Mononuclear cell (primary cell): ENCODE data around the gene DNAAF5. TPM values are rescaled to one million over a fixed set of nuclear protein-coding genes. Genes with fewer than 3 reads are reported as not detected.

Experiments used
- H3K27me3 ChIP-seq: 2 replicates; pipeline ENCODE4 v1.6.0; 2011; ENCODE audit warnings: low read length, control low read depth; ENCODE audit not compliant: insufficient read depth
- H3K4me1 ChIP-seq: 2 replicates; pipeline ENCODE4 v1.5.1; 2011; ENCODE audit warnings: mild to moderate bottlenecking, low read length, control low read depth; ENCODE audit not compliant: insufficient read depth
- H3K4me3 ChIP-seq: 2 replicates; pipeline ENCODE4 v1.5.1; 2011; ENCODE audit warnings: mild to moderate bottlenecking, low read length, moderate library complexity
- H3K9me3 ChIP-seq: 2 replicates; pipeline ENCODE4 v1.5.1; 2011; ENCODE audit warnings: low read depth, mild to moderate bottlenecking, control low read depth, low read length
- total RNA-seq: library from RNA; depleted of rRNA; stranded (reverse); fragments of >200 nt; gene quantifications from one replicate; pipeline ENCODE4 v1.2.3, GENCODE V29; 2012

Gene DNAAF5
- total RNA-seq, 1 donor: 2.9 TPM

DNA sequence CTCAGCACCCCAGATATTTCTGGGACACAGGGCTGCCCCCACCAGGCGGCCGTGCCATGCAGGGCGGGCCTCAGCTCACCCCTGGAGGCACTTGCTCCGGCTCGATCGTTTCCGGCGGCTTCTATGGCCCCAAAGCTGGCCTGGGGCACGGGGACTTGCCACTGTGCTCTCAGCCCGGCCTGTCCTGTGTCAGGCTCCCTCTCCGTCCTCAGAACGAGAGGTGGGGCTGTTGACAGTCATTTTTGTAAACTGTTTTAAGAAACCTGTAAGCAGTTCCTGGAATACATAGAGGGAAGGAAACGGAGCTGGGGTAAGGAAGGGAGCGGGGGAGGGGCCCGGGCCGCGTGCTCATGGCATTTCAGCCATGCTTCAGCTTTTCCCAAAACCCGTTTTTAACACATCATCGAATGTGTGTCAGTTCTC is 31.3 kb downstream of the DNAAF5 start:
- Histone ChIP-seq H3K4me1 (no peaks in the 10 kb centered on the region), H3K9me3 (no peaks in the 10 kb centered on the region), H3K4me3 (no peak overlapping the region), H3K27me3 (no peaks in the 10 kb centered on the region)

DNA sequence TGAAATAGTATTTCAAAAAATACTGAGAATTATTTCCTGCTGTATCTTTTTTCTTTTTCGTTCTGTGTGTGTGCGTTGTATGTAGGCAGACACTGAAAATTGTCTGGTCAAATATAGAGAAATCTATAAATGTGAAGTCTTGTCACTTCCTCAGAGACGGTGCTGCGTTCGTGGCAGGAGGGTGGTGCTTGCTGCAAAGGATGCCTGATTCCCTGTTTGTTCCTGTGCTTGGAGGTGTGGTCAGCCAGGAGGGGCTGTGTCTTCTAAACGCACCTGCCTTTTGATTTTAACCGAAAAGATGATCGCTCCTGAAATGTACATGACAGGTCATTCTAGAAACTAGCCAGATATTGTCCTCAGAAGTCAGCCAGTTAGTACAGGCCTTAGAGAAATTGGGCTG is 33.1 kb downstream of the DNAAF5 start:
- Histone ChIP-seq H3K9me3 (no peaks in the 10 kb centered on the region), H3K4me3 (no peak overlapping the region), H3K4me1 (no peaks in the 10 kb centered on the region), H3K27me3 (no peaks in the 10 kb centered on the region)

DNA sequence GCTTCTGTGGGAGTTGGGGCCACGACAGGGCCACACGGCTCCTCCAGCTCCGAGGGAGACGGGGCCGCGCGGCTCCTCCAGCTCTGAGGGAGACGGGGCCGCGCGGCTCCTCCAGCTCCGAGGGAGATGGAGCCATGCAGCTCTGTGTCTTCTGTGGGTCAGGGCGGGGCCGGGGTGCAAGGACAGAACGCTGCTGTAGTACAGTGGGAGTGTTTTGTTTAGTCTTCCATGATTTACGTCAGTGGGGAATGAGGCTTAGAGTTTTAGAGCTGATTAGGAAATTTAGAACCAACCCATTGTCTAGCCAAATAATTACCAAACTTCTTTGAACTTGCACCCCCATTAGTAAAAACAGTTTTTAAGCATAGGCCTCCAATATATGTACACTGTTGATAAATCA is 33.5 kb downstream of the DNAAF5 start:
- Histone ChIP-seq H3K4me3 (no peak overlapping the region), H3K27me3 (no peaks in the 10 kb centered on the region), H3K9me3 (no peaks in the 10 kb centered on the region), H3K4me1 (no peaks in the 10 kb centered on the region)

DNA sequence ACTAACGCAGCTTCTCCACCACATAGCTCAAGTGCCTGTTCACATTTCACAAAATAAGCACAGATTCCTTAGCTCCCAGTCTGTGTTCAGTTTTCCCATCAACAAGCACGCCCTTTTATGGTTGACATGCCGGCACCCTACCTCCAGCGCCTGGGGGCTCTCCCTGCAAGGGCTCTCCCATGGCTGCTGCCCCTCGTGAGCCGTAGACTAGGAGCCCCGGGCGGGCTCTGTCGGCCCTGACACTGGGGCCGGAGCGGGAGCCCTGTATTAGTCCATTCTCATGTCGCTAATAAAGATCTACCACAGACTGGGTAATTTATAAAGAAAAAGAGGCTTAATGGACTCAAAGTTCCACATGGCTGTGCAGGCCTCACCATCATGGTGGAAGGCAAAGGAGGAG is 34.6 kb downstream of the DNAAF5 start:
- Histone ChIP-seq H3K4me1 (no peaks in the 10 kb centered on the region), H3K27me3 (no peaks in the 10 kb centered on the region), H3K4me3 (no peak overlapping the region), H3K9me3 (no peaks in the 10 kb centered on the region)

DNA sequence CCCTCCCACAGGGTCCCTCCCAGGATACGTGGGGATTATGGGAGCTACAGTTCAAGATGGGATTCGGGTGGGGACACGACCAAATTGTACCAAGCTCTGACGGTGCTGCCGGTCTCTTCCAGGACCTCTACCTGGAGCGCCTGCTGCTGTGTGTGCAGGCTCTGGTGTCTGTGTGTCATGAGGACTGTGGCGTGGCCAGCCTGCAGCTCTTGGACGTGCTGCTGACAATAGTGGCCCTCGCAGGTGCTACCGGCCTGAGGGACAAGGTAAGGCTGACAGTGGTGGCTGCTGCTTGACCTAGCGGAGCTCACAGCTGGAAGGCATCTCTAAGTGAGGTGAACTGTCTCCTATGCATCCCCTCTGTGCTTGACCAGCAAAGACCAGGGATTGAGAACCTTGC is 35.1 kb downstream of the DNAAF5 start:
- H3K4me1 ChIP-seq: no peaks in the 10 kb centered on the region
- no peaks in the 10 kb centered on the region for H3K27me3 ChIP-seq
- no peaks in the 10 kb centered on the region for H3K9me3 ChIP-seq
- no peak overlapping the region for H3K4me3 ChIP-seq

DNA sequence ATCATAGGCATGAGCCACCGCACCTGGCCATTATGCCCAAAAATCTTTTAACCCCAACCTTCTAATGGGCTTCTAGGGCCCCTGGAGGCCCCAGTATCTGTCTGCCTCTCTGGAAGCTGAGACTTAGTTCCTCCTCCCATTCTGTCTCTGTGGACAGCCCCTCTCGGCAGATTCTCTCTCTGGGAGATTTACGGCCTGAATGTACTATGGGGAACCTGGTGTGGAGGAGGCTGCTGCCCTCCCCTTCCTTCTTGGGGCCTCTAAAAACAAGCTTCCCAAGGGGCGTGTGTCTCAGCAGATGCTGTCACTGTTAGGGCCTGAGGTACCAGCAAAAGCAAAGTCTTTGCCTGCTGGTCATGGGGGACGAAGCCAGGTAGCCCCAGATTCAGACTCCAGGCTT is 36.4 kb downstream of the DNAAF5 start:
- Histone ChIP-seq H3K27me3 (no peaks in the 10 kb centered on the region), H3K4me1 (no peaks in the 10 kb centered on the region), H3K9me3 (no peaks in the 10 kb centered on the region)

DNA sequence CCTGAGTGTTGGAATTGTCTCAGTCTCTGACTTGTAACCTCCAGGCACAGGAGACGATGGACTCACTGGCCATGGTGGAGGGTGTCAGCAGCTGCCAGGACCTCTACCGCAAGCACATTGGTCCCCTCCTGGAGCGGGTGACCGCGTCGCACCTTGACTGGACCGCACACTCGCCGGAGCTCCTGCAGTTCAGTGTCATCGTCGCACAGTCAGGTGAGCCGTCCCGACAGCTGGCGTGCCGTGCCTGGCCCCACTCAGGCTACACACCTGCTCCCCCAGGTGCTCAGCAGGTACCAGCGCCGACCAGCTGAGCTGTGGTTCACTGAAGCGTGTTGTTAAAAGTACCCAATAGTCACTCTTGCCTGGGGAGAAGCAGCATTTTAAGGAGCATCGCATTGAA is 37.3 kb downstream of the DNAAF5 start:
- Histone ChIP-seq H3K27me3 (no peaks in the 10 kb centered on the region), H3K4me1 (no peaks in the 10 kb centered on the region), H3K4me3 (no peak overlapping the region), H3K9me3 (no peaks in the 10 kb centered on the region)

More for the DNA sequence above, 36.4 kb downstream of the DNAAF5 start:
- H3K4me3 ChIP-seq: no peak overlapping the region

DNA sequence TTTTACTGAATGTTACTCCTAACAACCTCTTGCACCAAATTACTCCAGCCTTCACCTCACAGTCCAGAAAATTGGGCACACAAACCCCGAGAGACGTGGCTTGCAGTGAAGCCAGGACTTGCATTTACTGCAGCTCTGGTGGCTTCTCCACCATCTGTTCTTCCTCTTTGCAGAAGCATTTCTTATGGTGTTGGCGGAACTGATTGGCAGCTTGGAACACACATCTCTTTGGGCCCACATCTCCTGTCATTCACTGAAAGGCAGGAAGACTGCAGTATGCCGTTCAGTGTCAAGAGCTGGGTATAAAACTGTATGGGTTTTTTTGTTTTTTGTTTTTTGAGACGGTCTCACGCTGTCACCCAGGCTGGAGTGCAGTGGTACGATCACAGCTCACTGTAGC is 38.9 kb downstream of the DNAAF5 start:
- no peaks in the 10 kb centered on the region for H3K4me1 ChIP-seq
- no peak overlapping the region for H3K4me3 ChIP-seq
- no peaks in the 10 kb centered on the region for H3K27me3 ChIP-seq
- no peaks in the 10 kb centered on the region for H3K9me3 ChIP-seq

DNA sequence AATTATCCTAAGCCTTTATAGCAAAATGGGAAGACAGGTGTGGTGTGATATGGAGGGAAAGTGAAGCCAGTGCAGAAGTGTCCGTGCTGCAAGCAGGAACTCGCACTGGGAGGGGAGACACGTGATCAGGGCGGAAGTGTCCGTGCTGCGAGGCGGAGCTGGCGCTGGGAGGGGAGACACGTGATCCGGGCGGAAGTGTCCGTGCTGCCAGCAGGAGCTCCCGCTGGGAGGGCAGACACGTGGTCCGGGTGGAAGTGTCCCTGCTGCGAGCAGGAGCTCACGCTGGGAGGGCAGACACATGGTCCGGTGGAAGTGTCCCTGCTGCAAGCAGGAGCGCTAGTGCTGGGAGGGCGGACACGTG is 41.1 kb downstream of the DNAAF5 start:
- no peaks in the 10 kb centered on the region for H3K4me1 ChIP-seq
- H3K4me3 ChIP-seq: no peak overlapping the region
- H3K9me3 ChIP-seq: no peaks in the 10 kb centered on the region
- H3K27me3 ChIP-seq: no peaks in the 10 kb centered on the region

DNA sequence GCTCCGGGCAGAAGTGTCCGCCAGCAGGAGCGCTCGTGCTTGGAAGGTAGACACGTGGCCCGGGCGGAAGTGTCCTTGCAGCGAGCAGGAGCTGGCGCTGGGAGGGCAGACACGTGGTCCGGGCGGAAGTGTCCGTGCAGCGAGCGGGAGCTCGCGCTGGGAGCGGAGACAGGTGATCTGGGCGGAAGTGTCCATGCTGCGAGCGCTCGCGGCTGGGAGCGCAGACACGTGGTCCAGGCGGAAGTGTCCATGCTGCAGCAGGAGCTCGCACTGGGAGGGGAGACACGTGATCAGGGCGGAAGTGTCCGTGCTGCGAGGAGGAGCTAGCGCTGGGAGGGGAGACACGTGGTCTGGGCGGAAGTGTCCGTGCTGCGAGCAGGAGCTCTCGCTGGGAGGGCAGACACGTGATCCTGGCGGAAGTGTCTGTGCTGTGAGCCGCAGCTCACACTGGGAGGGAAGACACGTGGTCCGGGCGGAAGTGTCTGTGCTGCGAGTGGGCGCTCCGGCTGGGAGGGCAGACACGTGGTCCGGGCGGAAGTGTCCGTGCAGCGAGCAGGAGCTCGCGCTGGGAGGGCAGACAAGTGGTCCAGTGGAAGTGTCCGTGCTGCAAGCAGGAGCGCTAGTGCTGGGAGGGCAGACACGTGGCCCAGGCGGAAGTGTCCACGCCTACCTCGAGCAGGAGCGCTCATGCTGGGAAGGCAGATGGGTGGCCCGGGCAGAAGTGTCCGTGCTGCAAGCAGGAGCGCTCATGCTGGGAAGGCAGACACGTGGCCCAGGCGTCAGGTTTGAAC is 41.6 kb downstream of the DNAAF5 start:
- Histone ChIP-seq H3K4me3 (no peak overlapping the region), H3K27me3 (no peaks in the 10 kb centered on the region)

DNA sequence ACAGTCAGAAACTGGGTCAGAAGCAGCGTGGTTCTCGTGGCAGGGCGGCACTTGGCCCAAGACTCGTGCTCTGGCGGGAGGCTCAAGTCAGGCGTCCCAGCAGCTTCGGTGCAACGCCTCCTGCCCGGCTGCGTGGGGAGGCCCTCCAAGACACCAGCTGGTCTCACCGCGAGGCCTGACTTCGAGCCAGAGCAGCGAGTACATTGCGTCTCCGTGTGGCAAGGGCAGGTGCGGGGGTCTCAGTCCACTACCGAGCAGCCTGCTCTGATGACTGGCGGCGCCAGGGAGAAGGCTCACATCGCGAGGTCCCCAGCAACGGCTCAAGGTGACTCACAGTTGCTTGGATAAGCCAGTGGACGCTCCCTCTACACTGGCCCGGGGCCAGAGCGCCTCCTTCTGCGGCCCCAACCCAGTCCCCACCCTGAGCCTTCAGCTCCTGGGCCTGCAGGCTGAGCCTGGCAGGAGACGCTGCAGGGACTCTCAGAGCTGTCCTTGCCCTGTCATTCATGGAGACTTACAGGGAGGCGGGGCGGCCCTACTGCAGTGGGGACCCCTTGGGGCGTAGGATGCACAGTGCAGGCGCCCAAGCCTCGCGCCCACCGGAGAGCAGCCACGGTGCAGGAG is 42.5 kb downstream of the DNAAF5 start:
- Histone ChIP-seq H3K4me3 (no peak overlapping the region), H3K9me3 (no peaks in the 10 kb centered on the region), H3K27me3 (no peaks in the 10 kb centered on the region), H3K4me1 (no peaks in the 10 kb centered on the region)

More for the DNA sequence above, 41.6 kb downstream of the DNAAF5 start:
- Histone ChIP-seq H3K9me3 (no peaks in the 10 kb centered on the region), H3K4me1 (no peaks in the 10 kb centered on the region)

DNA sequence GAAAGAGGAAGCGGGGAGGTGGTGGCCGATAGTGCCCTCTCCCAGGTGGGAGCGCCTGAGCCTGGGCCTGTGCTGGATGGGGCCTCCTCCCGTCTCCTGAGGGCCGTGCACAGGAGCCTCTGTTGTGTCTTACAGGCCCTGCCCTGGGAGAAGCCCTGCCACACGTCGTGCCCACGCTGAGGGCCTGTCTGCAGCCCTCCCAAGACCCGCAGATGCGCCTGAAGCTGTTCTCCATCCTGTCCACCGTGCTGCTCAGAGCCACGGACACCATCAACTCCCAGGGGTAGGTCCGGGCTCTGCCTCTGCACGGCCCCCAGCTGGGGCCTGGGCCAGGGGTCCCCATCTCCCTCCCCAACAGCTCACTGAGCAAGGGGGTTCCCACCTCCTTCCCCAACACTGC is 43.8 kb downstream of the DNAAF5 start:
- no peaks in the 10 kb centered on the region for H3K4me1 ChIP-seq
- no peak overlapping the region for H3K4me3 ChIP-seq
- H3K9me3 ChIP-seq: no peaks in the 10 kb centered on the region
- H3K27me3 ChIP-seq: no peaks in the 10 kb centered on the region

DNA sequence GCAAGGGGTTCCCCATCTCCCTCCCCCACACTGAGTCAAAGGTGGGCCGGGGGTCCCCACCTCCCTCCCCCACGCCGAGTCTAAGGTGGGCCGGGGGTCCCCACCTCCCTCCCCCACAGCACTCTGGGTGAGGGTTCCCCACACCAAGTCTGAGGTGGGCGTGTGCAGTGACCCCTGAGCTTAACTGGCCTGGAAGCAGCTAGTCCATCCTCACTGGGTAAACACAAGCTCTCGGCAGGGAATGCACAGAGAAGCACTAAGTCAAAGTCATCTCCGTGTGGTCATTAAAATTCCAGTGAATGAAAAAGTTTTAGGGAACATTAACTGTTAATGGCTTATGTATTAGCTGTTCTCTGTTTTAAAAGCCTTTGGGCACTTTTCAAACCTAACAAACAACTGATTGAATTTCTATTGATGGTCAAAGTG is 44.3 kb downstream of the DNAAF5 start:
- Histone ChIP-seq H3K4me1 (no peaks in the 10 kb centered on the region), H3K4me3 (no peak overlapping the region), H3K9me3 (no peaks in the 10 kb centered on the region), H3K27me3 (no peaks in the 10 kb centered on the region)

DNA sequence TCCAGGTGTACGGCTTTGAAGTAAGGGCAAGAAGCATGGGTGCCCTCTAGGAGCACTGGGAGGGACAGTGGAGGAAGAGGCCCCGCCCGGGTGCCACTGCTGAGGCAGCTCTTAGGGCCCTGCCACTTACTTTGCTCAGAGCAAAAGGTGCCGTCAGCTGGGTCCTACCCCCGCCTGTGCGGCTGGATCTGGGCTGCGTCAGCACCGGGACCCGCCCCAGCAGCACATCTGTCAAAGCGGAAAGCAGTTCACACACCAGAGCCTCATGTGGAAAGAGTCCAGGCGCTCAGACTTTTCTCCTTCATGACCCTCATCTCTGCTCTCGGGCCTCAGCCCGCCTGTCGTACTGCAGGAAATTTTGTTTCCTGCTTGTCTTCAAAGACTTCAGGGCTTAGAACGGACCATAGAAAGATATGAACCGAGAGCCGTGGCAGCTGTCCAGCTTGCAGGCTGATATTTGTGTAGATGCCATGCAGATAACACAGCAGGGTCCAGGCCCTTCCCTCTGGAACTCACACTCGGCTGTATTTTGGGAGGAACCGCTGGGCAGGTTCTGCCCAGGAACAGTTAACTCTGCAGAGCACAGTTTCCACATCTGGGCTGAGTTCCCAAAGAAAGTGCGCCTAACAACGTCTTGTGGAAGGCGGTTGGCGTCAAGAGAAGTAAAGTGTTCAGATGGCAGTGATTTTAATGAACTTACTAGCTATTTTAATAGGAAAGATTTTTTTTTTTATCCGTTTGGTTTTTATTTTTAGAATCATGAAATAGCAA is 44.9 kb downstream of the DNAAF5 start:
- no peaks in the 10 kb centered on the region for H3K9me3 ChIP-seq
- H3K4me1 ChIP-seq: no peaks in the 10 kb centered on the region
- no peak overlapping the region for H3K4me3 ChIP-seq
- no peaks in the 10 kb centered on the region for H3K27me3 ChIP-seq

DNA sequence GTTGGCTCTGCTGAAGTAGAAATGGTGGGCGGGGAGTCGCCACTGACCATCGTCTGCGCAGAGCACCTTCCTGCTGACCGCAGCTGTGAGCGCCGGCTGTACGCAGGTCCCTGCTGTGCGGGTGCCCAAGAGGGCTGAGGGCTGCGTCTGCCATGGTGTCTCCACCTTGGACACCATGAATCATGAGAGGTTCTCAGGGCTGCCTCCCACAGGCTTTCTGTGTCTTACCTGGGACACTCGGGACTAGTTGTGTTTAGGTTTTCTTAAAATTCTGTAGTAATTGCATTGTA is 45.5 kb downstream of the DNAAF5 start:
- Histone ChIP-seq H3K9me3 (no peaks in the 10 kb centered on the region), H3K27me3 (no peaks in the 10 kb centered on the region), H3K4me3 (no peak overlapping the region), H3K4me1 (no peaks in the 10 kb centered on the region)
